Stimulated activated CD4-positive, alpha-beta T cell treated with anti-CD3 and anti-CD28 coated beads, Interleukin-4, amount 100 ng/mL, for 24 hours (primary cell): ENCODE results near the gene FAM200B.
"Not testable (repeated sequence)": the region's sequence is repeated elsewhere in the genome, so short reads cannot be mapped to it uniquely, and the experiment has no call there.

Experiments used
- DNase-seq: peaks from one replicate; pipeline ENCODE4 v3.0.0-alpha.2; 2020

The FAM200B gene

DNA sequence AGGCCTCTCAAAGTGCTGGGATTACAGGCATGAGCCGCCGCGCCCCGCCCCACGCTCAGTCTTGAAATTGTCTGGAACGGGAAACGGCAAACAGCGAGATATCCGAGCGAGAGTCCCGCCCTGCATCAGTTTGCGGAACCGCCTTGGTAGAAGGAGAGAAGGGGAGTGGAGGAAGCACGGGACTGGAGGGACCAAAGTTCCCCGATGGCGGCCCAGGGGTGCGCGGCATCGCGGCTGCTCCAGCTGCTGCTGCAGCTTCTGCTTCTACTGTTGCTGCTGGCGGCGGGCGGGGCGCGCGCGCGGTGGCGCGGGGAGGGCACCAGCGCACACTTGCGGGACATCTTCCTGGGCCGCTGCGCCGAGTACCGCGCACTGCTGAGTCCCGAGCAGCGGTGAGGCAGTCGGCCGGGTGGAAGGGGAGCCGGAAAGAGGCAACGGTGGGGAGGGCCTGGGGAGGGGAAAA is 21.3 kb downstream of the FAM200B start, which contains the start of gene BST1:
Gene BST1 (plus strand): TSS at position 125 of the 463 bp plus-strand sequence. CDS start 80 bp downstream, at position 205.
- DNase-seq, result peak; percentile 45

DNA sequence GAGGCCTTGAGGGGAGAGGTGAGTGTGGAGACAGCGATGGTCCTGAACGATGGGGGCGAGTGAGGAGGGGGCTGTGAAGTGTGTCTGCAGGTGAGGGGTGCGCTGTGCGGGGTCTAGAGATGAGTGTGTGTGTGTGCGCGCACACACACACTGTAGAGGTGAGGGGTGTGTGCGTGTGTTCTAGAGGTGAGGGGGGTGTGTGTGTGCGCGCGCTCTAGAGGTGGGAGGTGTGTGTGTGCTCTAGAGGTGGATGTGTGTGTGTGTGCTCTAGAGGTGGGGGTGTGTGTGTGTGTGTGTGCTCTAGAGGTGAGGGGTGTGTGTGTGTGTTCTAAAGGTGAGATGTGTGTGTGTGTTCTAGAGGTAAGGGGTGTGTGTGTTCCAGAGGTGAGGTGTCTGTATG is 21.8 kb downstream of the FAM200B start:
- DNase-seq, result no peak

DNA sequence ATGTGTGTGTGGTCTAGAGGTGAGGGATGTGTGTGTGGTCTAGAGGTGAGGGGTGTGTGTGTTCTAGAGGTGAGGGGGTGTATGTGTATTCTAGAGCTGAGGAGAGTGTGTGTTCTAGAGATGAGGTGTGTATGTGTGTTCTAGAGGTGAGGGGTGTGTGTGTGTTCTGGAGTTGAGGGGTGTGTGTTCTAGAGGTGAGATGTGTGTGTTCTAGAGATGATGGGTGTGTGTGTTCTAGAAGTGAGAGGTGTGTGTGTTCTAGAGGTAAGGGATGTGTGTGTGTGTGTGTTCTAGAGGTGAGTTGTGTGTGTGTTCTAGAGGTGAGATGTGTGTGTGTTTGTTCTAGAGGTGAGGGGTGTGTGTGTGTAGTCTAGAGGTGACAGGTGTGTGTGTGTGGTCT is 22.5 kb downstream of the FAM200B start:
- DNase-seq, result no peak

DNA sequence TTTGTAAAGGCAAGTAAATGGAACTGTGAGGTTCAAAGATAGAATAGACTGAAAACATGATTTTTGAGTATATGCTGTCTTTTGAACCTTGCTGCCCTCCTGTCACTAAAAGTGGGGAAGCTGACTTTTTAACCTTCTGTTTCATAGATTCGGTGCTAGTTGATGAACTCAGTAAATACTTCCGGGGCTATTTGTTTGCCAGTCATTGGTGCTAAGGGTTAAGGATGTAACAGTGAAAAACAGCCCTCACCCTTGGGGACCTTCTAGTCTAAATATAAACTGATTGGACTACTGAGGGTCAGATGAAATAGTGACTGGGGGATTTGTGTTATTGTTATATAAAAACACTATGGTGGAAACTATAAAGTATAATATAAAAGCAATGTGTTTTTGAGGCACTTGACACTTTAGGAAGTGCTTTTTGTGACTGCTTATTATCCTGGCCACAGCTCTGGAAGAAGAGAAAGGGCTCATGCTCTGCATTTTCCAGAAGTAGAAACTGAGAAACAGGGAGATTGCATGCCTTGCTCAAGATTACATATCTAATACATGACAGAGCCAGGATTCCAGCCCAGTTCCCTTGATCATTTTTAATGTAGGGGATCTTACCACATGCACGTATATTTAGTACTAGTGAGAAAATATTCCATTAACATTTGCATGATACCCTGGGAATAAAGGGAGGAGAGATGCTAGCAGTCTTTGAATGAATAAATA is 25.2 kb downstream of the FAM200B start:
- no peak for DNase-seq

DNA sequence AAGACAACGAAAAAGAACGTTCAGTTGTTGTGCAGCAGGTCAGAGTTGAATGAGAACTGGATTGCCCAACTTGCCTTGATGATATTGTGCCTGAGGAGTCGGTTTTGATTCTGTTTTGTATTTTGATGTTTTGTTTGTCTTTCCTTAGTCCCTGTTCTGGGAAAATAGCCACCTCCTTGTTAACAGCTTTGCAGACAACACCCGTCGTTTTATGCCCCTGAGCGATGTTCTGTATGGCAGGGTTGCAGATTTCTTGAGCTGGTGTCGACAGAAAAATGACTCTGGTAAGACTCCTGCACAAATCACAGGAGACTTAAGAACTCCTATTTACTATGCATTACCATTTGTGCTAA is 25.7 kb downstream of the FAM200B start:
- no peak for DNase-seq

DNA sequence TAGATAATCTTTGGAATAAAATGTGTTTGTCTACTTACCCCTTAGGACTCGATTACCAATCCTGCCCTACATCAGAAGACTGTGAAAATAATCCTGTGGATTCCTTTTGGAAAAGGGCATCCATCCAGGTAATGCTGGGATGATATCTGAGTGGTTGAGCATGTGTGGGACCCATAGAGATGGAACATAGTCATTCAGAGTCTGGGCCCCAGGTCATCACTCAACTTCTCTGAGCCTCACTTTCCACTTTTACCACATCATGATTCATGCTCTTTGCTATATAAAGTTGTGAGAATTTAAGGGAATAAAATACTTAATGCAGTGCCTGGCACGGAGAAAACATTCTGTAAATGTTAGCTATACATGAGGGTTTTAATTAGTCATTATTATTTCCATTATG is 30.1 kb downstream of the FAM200B start:
- DNase-seq, result no peak

DNA sequence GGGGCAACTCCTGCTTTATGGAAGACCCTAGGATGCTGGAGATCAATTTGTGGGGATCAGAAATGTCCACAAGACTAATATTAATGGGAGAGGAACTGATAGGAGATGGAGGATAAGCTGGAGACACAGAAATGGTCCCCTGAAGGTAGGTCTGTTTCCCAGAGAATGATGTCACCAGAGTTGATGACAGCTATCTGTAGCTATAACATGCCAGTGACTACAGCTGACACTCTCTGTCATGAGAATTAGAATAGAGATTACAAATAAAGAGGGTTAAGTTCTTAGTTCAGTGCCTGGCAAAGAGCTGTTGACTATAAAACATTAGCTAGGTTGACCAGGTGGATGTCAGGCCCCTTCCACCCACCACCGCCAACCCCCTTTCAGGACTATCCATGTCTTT is 30.6 kb downstream of the FAM200B start:
- DNase-seq, result no peak

DNA sequence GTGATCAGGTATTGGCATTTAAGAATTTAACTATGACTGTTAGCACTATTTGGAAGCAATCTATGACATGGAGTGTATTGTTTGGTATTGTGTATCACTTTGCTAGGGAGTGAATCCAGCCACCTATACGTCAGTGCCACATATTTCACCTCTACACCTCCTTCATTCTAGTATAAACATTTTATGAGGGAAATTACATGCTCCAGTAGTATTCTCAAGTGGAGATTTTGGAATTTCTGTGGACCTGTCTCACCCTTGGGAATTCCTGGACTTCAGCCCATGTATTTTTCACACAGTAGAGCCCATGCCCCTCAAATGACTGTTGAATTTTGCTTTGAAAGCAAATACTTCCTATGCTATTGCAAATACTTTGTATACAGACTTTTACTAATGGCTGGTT is 32.5 kb downstream of the FAM200B start:
- no peak for DNase-seq

DNA sequence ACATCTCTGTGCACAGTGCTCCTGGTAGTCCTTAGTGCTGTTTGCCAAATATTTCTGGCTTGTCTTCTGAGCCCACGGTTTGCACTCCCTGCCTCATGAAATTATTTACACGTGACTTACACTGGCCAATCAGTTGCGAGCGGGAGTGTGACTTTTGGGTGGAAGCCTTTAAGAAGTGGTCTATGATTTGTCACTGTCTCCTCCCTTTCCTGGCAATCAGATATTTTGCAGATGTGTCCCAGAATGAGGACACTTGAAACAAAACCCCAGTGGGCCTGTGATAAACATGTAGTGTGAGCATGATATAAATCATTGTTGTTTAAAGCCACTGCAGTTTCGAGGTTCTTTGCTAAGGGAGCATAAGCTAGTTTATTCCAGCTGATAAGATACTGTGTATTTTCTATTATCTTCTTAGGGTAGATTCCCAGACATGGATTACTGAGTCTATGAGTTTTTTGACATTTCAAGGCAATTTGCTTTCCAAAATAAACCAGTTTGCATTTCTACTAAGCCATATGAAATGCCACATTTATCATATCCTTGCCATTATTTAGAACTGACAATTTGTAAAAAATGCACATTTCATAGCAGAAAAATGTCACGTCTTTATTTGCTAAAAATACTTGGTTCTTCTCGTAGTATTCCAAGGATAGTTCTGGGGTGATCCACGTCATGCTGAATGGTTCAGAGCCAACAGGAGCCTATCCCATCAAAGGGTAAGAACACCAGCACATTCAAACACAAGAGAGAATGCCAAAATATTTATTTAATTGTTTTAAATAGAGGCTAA is 33.2 kb downstream of the FAM200B start:
- DNase-seq, result no peak

DNA sequence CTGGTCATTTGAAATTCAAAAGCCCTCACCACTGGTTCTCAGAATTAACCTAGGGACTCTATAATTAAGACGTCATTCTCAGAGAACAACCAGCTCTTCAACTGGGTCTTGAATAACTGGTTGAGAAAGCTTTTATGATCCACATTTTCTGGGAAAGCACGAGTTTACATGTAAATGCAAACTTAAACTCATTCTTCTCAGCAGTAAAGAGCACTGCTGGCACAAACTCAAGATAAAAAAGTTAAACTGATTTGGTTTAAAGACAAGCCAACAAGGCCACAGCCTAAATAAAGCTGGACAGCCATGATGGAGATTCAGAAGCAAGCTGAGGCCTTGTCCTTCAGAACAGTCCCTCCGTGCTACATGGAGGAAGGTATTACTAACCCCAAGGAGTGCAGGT is 34.5 kb downstream of the FAM200B start:
- no peak for DNase-seq

DNA sequence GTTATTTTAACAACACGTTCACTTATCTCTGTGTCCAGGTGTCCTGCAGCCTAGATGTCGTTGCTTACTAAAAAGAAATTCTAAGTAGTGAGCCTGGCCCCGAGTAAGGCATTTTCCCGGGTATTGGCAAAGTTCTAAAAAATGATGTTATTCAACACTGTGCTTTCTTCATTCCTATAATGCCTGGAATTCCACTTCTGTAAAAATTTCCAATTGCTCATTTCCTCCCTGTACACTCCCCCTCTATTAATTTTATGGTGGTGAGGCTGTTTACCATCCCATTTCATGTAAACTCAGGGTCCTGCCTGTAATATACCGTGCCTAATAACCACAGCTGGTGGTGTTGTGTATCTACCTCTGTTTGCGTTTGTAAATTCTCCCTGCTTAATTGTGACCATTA is 35.5 kb downstream of the FAM200B start:
- DNase-seq, result no peak

DNA sequence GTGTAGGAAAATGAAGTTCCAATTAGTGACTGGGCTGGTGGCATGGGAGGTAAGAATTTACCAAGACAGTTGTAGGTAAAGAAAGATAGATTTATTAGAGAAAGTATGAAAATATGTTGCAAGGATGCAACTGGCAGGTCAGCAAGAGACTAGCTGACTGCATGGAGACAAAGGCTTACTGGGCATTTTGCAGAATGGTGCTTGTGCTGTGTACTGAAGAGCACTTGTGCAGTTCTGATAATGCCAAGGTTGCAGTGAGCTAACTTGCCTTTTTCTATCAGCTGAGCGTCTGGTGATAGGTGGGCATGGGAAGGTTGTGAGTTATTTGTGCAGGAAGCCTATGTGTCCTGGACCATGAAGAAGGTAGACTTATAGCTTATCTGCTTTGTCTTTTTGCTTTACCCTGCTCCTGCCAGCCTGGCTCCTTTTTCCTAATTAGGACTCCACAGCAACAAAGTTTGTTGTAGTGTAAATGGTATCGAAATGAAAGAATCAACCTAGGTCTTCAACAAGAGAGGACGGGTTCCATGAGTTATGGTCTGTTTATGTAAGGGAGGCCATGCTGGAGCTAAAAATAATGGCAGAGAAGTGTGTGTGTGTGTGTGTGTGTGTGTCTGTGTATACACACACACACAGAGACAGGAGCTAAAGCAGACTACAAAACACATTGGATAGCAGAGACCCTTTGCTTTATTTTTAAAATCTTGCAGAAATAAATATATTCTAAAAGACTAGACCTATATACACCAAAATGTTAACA is 36.2 kb downstream of the FAM200B start:
- DNase-seq, result no peak

DNA sequence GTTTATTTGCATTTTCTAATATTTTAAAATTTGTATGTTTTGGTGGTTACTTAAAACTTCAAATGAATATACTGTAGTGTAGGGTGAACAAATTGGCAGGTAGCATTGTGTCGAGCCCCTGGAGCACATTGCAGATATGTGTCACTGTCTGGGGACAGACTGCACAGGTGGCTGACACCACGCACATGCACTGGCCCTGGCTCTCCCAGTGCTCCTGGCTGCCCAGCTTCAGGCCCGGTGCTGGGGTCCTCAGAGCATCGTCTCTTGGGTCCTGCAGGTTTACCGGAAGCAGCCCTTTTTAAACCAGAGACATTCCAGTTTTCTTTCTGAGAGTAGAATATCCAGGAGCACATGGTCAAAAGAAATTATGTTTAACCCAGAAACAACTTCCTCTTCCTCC is 36.8 kb downstream of the FAM200B start:
- DNase-seq, result no peak

DNA sequence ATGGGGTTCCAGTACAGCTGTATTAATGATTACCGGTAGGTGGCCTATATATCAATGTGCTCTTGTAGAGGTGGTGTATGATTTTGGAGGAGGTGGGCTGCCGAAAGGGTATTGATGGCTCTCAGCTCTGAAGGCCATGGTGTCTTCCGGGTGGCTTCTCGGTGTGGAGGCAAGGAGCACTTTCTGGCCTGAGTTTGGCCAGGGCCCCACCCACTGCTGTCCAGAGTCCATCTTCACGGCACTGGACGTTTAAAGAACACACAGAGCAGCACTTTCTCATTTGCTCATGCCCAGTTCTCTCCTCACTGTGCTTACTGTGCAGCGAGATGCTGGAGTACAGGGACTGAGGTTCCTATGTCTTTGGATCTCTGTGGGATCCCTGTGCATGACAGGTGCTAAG is 37.3 kb downstream of the FAM200B start:
- DNase-seq, result no peak

DNA sequence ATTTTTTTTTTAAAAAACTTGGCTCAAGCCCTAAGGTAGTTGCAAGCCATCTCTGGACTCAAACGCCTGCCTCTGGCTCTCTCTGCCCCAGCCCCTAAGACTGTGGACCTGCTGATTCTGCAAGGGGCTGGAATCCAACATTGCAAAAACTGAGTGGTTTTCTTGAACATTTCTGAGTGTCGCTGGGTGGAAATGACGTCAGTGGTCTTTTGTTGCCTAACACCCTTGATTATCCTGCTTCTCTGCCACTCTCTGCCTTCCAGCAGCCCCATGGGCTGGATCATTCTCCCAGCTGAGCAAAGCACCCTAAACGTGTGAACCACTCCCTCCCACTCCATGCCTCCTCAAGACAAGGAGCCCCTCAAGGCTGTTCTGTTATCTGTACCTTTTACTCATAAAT is 37.9 kb downstream of the FAM200B start:
- DNase-seq, result no peak

DNA sequence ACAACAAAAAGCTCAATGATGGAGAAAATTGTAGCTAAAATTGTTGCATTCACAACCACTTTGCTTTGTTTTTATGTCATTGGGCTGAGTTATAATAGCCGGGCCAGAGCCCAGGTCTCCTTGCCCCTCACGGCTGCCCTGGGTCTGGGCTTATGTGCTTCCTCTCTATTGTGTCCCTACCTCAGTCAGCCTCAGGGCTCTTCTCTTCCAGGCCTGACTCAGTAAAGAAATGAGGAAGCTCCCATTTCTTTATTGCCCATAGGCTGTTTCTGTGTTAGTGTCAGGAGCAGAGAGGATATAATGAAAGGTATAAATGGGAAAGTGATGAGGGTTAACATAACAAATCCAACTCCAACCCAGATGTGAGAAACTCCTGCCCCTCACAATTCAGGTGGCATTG is 39.2 kb downstream of the FAM200B start:
- DNase-seq, result no peak

DNA sequence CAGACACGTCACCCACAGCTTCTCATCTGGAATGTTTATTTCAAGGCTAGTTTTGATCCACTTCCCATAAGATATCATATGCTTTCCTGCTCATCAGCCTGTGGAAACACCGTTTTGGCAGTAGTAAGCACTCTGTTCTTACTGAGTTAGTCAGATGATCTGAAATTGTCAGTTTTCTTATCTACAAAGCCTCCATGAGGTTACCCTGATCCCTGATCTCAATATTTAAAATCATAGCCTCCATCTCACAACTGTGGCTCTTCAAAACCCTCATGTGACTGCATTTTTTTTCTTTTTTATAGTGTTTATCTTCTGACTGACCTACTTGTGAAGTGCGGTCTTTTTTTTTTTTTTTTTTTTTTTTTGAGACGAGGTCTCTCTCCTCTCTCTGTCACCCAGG is 44.0 kb downstream of the FAM200B start:
- no peak for DNase-seq

DNA sequence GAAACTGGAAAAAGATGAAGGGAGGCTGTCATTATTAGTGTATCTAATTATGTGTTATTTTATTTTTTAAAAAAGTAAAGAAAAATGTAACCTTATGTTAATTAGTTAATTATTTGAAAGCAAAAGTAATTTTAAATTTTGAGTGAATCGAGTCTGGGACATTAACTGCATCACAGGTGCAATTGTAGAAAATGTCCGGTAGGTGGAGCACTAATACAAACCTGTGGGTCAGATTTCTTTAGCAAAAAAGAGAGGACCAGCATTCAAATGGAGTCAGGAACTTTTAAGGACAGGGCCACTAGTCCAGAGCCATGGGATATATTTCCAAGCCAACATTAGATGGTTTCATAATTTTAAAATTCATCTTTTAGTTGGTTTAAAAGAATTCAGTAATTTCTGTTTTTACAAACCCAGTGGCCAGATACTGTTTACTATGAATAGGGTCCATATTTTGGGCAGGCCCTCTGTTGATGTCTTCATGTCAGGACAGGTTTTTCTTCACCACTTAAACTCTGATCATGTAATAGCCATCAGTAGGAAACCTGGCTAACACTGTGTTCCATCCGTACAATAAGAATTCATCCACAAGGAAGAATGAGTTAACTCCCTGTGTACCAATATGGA is 48.4 kb downstream of the FAM200B start:
- DNase-seq, result peak; percentile 30

DNA sequence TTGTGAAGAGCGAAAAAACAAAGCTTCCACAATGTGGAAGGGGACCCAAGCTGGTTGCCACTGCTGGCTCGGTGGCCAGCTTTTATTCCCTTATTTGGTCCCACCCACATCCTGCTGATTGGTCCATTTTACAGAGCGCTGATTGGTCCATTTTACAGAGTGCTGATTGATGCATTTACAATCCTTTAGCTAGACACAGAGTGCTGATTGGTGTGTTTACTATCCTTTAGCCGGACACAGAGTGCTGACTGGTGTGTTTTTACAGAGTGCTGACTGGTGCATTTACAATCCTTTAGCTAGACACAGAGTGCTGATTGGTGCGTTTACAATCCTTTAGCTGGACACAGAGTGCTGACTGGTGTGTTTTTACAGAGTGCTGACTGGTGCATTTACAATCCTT is 51.4 kb downstream of the FAM200B start:
- DNase-seq, result not testable (repeated sequence)

DNA sequence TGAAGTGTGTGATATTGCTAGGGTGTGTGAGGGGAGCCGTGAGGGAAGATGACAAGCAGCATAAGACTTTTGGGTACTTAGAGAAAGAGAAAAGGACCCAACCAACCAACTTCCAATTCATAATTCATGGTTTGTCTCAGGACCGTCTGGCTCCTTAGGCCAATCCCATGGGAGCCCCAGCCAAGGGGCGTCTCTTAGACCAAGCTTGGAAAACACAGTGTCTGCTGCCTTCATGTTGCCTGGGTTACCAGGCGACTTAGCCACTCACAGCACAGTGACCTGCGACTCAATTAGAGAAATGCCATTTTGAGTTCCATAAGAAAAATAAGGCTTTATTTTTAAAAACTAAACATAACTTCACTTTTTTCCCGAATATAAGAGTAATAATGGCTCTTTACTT is 53.9 kb downstream of the FAM200B start:
- DNase-seq, result no peak

DNA sequence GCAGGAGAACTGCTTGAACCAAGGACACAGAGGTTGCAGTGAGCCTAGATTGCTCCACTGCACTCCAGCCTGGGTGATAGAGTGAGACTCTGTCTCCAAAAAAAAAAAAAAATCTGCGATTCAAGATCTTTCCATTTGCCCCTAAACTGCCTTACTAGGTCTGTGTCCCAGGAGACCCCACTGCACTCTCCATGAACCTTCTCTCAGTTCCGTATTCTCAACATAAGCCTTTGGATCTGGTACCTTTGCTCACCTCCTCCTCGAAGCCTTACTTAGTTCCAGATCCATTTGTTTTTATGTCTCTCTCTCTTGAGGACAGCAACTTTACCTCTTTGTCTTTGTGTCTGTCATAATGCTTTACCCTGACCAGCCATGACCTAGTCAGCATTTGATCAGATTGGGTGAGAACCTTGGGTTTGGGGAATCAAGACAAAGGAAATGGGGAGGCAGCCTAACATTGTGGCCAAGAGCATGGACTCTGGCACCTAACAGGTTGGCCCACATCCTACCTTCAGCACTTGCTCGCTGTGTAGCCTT is 55.0 kb downstream of the FAM200B start:
- DNase-seq, result no peak

DNA sequence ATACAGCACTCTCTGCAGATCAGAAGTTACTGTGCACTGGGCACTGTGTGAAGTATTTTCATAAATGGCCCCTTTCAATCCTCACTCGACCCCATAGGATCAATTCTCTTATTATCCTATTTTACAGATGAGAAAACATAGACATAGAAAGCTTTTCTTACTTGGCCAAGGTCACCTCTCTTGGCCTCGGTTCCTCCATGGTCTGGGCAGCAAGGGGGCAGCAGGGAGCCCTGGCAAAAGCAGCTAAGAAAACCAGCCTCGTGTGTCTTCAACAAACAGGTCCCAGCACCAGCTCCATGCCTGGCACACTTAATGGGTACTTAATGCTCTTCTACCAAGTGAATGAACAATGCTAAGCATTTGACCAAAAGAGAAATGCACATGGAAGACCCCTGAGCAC is 55.6 kb downstream of the FAM200B start:
- DNase-seq, result no peak

DNA sequence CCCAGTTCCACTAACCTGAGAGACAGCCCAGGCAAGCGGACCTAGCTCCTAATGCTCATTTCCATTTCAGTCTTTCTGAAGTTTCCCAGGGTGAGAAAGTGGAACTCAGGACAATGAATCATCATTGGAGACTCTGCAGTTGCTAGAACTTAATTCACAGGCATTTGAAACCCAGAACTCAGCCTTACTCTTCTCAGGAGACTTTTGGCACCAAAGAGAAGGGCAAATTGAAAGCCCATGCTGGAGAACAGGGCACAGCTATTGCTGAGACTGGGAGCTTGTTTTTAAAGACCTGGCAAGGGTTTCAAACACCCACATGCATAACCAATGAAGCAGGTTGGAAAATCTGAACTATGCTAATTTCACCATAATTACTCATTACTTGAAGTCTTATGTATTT is 57.2 kb downstream of the FAM200B start:
- DNase-seq, result peak; percentile 38
